Activated naive CD4-positive, alpha-beta T cell treated with anti-CD3 and anti-CD28 coated beads for 36 hours (primary cell): ENCODE results near the gene FOXP4. TPM values are rescaled to one million over a fixed set of nuclear protein-coding genes. Genes with fewer than 3 reads are reported as not detected.

Source experiments
- CTCF ChIA-PET: fragments of 350-600 bp; sonication (Branson Sonifier 250); formaldehyde crosslinking; loops from one replicate; lab custom pipeline; 2021; ENCODE audit warnings: antibody characterized with exemption; lab: Charles Lee
- DNase-seq: peaks from one replicate; pipeline ENCODE4 v3.0.0-alpha.2; 2020
- H3K27ac Mint-ChIP-seq: one replicate; pipeline ENCODE4 v1.8.0; 2021; ENCODE audit warnings: mild to moderate bottlenecking, mixed read lengths
- H3K27me3 Mint-ChIP-seq: one replicate; pipeline ENCODE4 v1.8.0; 2021; ENCODE audit warnings: low read depth, mixed read lengths
- H3K36me3 Mint-ChIP-seq: one replicate; pipeline ENCODE4 v1.8.0; 2021; ENCODE audit warnings: low read depth, mixed read lengths
- H3K4me1 Mint-ChIP-seq: one replicate; pipeline ENCODE4 v1.8.0; 2021; ENCODE audit warnings: low read depth, mixed read lengths
- H3K4me3 Mint-ChIP-seq: one replicate; pipeline ENCODE4 v1.8.0; 2021; ENCODE audit warnings: mild to moderate bottlenecking, moderate library complexity, mixed read lengths
- H3K9me3 Mint-ChIP-seq: one replicate; pipeline ENCODE4 v1.8.0; 2021; ENCODE audit warnings: mixed read lengths
- intact Hi-C: fragments of 100-400 bp; cut with micrococcal nuclease; formaldehyde crosslinking; loops from one replicate; pipeline ENCODE4 v1.15.1; 2023
- total RNA-seq, 2 experiments: library from RNA; stranded (reverse); gene quantifications; one replicate each; pipeline ENCODE4 v1.2.3, GENCODE V29; 2021

Gene FOXP4
- total RNA-seq, 2 experiments from 2014 or later, result 15.9 to 16.0 TPM

DNA sequence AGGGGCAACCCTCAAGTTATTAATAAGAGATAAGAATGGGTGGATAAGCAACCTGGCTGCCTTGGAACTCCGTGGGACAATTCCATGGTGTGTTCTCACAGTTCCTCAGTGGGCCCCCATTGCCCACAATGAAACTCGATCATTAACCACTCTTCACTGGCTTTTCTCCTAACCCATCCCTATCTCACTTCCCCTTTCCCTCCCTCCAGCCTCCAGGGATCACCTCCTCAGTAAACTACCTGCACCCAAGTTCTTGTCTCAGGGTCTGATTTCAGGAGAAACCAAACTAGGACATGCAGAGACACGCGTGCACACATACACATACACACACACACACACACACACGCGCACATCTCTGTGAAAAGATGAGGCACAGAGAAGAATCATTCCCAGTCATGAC, 37.7 kb upstream of the FOXP4 start:
- H3K4me3 Mint-ChIP-seq, result no peak overlapping the region
- CTCF ChIA-PET, result no interaction called here
- intact Hi-C loops, result no loop called here
- DNase-seq, result no peak
- H3K27me3 Mint-ChIP-seq, result peaks cover 30% of the 10 kb centered on the region
- no peak overlapping the region for H3K27ac Mint-ChIP-seq
- H3K4me1 Mint-ChIP-seq, result peaks cover 12% of the 10 kb centered on the region
- no peaks in the 10 kb centered on the region for H3K36me3 Mint-ChIP-seq
- H3K9me3 Mint-ChIP-seq, result no peaks in the 10 kb centered on the region

DNA sequence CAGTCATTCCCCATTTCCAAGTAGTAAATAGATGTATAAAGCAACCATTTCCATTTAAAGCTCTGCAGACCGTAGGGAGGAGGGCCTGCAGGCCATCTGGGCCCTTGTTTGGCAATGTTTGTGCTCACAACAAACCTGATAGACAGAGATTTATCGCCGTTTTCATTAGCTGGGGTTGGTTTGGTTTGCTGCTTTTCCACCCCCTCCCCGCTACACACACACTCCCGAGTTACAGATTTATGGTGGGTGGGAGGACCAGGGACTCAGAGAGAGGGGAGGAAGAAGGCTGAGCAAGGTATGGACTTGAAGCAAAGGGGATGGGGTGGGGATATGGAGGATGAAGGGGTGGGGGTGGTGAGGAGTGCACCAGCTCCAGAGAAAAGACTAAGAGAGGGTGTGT, 36.6 kb upstream of the FOXP4 start:
- Mint-ChIP-seq H3K4me1 (peaks cover 8% of the 10 kb centered on the region), H3K36me3 (no peaks in the 10 kb centered on the region), H3K9me3 (no peaks in the 10 kb centered on the region), H3K27ac (no peak overlapping the region), H3K27me3 (peaks cover 25% of the 10 kb centered on the region), H3K4me3 (no peak overlapping the region)
- intact Hi-C loops, result no loop called here
- DNase-seq, result no peak
- CTCF ChIA-PET, result no interaction called here

DNA sequence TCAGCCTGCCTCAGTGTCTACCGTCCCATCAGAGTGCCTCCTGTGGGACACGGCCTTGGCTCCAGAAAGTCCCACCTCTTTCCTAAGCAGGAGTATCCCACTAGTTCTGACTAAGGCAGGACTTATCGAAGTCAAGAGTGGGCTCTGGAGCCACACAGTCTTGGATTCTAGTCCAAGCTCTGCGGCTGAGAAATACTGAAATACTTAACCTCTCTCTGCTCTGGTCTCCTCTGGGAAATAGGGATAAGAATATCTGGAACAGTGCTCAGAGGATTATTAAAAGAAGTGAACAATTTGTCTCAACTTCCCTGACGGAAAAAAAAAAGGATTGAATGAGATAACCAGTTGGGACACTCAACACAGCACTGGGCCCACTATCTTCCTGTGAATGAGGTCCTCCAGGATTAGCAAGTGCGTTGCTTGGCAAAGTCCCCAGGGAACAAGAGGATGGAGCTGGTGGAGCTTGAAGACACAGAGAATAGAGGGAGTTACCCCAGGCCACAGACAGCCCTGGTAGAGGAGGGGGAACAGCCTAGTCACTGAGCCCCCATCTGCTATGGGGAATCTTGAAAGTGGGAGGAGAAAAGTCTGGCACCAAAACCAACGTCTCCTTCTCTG, 34.6 kb upstream of the FOXP4 start:
- CTCF ChIA-PET, result interaction anchor here (0.7 to 1.2 kb wide), 3 partner anchors 9 to 172 kb away, joined by 3 read pairs; no protein-coding TSS in a partner anchor
- no peak for DNase-seq
- H3K4me1 Mint-ChIP-seq, result no peaks in the 10 kb centered on the region
- peaks cover 7% of the 10 kb centered on the region for H3K27me3 Mint-ChIP-seq
- no peak overlapping the region for H3K4me3 Mint-ChIP-seq
- no peak overlapping the region for H3K27ac Mint-ChIP-seq
- no peaks in the 10 kb centered on the region for H3K36me3 Mint-ChIP-seq
- intact Hi-C loops, result no loop called here
- H3K9me3 Mint-ChIP-seq, result no peaks in the 10 kb centered on the region

DNA sequence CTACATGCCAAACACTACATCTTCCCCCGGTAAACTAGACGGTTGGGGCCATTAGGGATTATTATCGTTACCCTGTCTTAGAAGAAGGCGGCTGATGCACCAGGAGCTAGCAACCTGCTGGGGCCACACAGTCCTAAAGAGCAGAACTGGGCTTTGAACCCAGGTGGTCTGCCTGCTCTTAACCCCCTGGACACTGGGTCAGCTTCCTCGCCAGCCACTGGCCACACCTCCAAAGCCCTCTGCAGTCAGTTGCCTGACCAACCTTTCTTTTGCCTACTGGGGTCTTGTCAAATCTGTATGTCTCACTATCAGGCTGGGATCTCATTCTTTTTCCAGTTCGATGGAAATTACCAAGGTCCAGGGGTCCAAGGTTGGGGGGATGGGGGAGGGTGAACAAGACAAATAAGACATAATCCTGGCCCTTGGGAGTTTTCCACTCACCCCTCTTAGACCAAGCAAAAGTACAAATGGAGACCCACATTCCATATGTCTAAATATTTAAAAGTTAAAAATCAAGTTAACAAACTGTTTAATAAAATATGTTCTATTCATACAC, 34.0 kb upstream of the FOXP4 start:
- H3K27me3 Mint-ChIP-seq, result peaks cover 4% of the 10 kb centered on the region
- CTCF ChIA-PET, result interaction anchor here (0.7 kb wide), 1 partner anchor 171 kb away, joined by 3 read pairs; no protein-coding TSS in a partner anchor

DNA sequence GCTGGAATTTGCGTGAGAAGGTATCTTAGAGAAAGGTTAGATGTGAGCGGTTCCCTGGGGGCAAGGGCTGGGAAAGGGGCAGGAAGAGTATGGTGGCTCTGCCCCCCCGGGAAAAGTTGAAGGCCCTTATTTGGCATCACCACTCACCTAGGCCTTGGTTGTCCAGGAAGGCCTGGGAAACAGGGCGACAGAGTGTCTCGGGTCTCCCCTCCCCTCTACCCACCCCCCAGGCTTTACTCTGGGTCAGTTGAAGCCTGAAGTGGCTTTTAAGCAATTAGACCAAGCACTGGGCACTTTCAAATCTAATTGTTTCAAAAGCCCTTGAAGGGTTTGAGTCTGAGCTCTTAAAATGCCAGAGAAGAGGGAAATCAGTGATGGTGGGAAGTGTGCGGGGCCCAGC, 30.2 kb upstream of the FOXP4 start:
- Mint-ChIP-seq H3K4me1 (no peaks in the 10 kb centered on the region), H3K9me3 (no peaks in the 10 kb centered on the region), H3K36me3 (no peaks in the 10 kb centered on the region), H3K27ac (no peak overlapping the region), H3K27me3 (no peaks in the 10 kb centered on the region), H3K4me3 (no peak overlapping the region)
- CTCF ChIA-PET, result no interaction called here
- no peak for DNase-seq
- intact Hi-C loops, result no loop called here

More for the DNA sequence above, 34.0 kb upstream of the FOXP4 start:
- Mint-ChIP-seq H3K27ac (no peak overlapping the region), H3K36me3 (no peaks in the 10 kb centered on the region), H3K9me3 (no peaks in the 10 kb centered on the region), H3K4me3 (no peak overlapping the region), H3K4me1 (no peaks in the 10 kb centered on the region)
- intact Hi-C loops, result no loop called here
- DNase-seq, result no peak

DNA sequence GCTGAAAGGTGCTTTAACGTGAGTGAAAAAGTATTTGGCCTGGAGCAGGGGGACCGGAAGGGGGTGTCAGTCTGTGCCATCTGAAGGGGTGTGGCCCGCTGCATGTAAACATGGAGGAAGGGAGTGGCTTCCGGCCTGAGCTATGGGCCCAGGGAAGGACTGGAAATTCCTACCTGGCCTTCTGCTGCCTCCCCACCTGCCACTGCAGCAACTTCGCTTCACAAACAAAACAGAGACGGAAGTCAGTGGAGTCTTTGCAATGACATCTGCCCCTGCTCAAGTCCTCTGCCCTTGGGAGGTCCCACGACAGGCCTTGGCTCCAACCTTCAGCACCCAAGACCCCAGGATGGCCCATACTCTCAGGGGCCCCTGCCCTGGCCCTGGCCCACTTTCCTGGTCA, 28.1 kb upstream of the FOXP4 start:
- no peaks in the 10 kb centered on the region for H3K9me3 Mint-ChIP-seq
- H3K4me1 Mint-ChIP-seq, result no peaks in the 10 kb centered on the region
- no peak for DNase-seq
- H3K27me3 Mint-ChIP-seq, result peaks cover 1% of the 10 kb centered on the region
- H3K36me3 Mint-ChIP-seq, result no peaks in the 10 kb centered on the region
- intact Hi-C loops, result no loop called here
- H3K4me3 Mint-ChIP-seq, result no peak overlapping the region
- H3K27ac Mint-ChIP-seq, result no peak overlapping the region
- CTCF ChIA-PET, result interaction anchor here (0.8 kb wide), 1 partner anchor 11 kb away, joined by 3 read pairs; no protein-coding TSS in a partner anchor

DNA sequence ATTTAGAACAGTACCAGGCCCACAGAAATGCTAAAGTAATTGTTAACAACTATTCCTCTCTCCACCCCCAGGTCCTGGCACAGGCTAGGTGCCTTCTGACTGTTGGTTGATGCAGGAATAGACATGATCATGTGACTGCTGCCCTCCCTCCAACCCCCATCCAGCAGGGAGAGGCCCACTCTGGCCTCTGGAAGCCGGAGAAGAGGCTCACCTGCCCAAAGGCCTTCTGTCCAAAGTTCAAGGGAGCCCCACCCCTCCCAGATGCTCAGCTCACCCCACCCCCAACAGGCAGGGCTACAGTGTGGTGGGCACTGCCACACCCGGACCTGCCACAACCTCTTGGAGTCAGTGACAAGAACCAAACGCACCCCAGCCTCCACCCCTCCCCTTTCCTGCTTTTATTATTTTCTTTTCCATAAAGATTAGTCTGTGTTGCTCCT, 26.9 kb upstream of the FOXP4 start:
- peaks cover 1% of the 10 kb centered on the region for H3K27me3 Mint-ChIP-seq
- intact Hi-C loops, result no loop called here
- H3K9me3 Mint-ChIP-seq, result no peaks in the 10 kb centered on the region
- no peak overlapping the region for H3K27ac Mint-ChIP-seq
- no peak for DNase-seq
- H3K4me3 Mint-ChIP-seq, result no peak overlapping the region
- CTCF ChIA-PET, result no interaction called here
- no peaks in the 10 kb centered on the region for H3K4me1 Mint-ChIP-seq
- no peaks in the 10 kb centered on the region for H3K36me3 Mint-ChIP-seq

DNA sequence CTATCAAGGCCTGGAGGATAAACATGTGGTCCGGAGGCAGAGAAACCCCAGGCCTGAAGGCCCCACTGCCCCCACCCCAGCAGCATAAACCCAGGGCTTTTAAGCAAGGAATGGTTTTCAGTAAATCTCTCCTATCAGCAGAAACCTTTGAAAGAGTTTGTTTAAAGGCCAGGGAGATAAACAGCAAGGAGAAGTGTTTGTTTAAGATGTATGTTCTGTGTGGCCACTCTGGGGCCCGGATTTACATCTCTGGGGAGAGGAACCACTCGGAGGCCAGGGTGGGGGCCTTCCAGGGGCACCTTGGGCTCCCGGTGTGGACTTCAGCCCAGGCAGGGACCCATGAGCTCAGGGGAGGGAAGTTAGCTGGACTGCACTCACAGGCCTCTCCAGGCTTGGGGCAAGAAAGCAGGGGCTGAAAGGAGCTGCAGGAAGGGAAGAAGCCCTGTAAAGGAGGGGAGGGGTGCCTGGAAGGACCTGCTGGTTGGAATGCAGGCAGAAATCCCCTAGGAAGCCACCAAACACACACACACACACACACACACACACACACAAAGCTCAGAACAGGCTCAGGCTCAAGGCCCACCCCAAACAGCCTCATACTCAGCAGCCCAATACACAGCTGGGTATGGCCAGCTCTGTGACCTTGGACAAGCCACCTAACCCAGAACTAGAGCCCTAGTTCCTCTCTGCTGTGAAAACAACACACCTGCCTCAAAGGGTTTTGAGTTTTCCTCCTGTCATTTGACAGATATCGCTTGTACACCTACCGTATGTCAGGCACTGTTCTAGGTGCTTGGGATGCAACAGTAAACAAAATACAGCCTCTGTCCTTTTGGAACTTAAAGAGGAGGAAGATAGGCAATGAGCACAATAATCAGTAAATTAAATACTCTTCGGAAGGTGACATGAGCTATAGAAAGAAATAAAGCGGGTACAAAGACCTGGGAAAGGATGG, 26.2 kb upstream of the FOXP4 start:
- CTCF ChIA-PET, result interaction anchor here (1.0 kb wide), 1 partner anchor 9 kb away, joined by 3 read pairs; no protein-coding TSS in a partner anchor
- H3K27ac Mint-ChIP-seq, result no peak overlapping the region
- DNase-seq, result no peak

DNA sequence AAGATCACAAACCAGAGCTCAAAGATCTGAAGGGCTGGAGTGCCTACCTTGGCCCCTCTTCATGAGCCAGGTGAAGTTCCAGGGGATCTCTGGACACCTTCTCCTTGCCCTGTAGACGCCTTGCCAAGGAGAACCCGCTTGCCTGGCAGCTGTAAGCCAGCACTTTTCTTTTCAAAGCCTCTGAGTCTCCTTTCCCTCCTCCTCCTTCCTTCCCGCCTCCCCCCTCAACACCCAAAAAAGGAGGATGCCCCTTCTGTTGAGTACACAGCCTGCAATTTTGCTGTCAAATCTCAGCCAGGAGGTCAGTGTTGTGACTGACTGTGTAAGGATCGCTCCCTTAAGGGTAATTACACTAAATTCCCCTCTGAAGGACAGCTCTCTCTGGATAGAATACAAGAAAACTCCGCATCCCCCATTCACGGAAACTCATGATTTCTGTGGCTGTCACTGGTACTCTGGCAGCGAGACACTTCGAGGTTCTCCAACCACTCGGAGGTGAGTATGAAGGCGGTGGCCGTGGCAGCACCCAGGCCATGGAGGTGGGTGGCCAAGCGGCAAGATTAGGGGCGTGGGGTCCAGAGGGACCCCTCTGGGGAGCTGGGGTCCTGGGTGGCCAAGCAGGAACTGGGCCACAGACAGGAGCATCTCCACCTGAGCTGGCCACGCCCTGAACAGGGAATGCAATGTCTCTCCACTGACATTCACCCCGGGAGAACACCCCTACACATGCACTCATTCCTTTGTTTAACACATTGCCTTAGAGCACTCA, 23.2 kb upstream of the FOXP4 start:
- no peak for DNase-seq
- intact Hi-C loops, result no loop called here
- Mint-ChIP-seq H3K4me1 (no peaks in the 10 kb centered on the region), H3K36me3 (no peaks in the 10 kb centered on the region), H3K4me3 (no peak overlapping the region), H3K27me3 (peaks cover 1% of the 10 kb centered on the region), H3K27ac (no peak overlapping the region), H3K9me3 (no peaks in the 10 kb centered on the region)
- CTCF ChIA-PET, result no interaction called here

More for the DNA sequence above, 26.2 kb upstream of the FOXP4 start:
- intact Hi-C loops, result no loop called here
- Mint-ChIP-seq H3K27me3 (peaks cover 1% of the 10 kb centered on the region), H3K9me3 (no peaks in the 10 kb centered on the region), H3K36me3 (no peaks in the 10 kb centered on the region), H3K4me3 (no peak overlapping the region), H3K4me1 (no peaks in the 10 kb centered on the region)

DNA sequence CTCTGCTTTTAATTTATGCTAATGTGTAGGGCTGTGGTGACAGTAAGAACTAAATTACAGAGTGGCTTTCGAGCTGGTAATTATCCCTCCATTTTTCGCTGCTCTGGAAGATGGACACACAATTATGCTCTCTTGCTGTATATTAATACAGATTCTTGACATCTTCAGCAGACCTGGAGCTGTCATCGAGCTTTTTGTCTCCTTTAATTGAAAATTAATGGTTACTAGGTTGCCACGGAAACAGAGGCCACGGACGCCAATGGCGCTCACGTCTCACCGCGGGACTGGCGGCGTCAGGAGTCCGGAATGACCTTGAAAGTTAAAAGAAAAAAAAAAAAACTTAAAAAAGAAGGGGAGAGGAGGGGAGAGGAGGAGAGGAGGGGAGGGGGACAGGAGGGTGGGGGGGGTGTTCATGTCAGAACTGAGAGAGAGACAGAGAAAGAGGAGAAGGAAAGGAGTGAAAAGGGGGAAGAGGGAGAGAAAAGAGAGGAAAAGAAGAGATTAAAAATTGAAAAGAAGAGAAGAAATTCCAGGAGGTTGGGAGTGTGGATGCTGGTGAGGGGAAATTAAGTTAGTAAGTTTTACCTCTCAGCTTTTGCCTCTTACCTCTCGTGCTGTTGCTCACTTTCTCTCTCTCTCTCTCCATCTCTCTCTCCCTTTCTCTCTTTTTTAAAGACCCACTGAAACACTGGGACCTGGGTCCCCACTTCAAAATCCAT, 22.1 kb upstream of the FOXP4 start:
- H3K4me3 Mint-ChIP-seq, result no peak overlapping the region
- DNase-seq, result no peak
- CTCF ChIA-PET, result no interaction called here
- intact Hi-C loops, result no loop called here
- H3K36me3 Mint-ChIP-seq, result no peaks in the 10 kb centered on the region
- peaks cover 6% of the 10 kb centered on the region for H3K27me3 Mint-ChIP-seq
- H3K27ac Mint-ChIP-seq, result no peak overlapping the region
- H3K4me1 Mint-ChIP-seq, result no peaks in the 10 kb centered on the region
- no peaks in the 10 kb centered on the region for H3K9me3 Mint-ChIP-seq

DNA sequence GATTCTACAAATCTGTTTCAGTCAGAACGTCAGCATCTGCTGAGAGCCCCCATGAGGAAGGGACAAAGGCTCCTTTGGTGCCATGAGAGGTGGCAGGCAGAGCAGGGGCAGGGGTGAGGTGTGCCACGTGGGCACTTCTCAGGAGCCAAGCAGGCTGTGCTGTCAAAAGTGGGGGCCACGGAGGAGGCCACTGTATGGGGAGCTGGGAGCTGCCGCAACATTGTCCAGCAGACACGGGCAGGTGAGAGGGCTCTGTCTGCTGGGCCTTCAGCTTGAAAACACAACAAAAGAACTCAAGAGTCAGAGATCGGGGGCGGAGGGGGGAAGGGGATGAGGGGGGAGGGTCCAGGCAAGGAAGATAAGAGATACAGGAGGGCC, 21.6 kb upstream of the FOXP4 start:
- DNase-seq, result no peak
- Mint-ChIP-seq H3K9me3 (no peaks in the 10 kb centered on the region), H3K27ac (no peak overlapping the region), H3K27me3 (peaks cover 6% of the 10 kb centered on the region), H3K4me1 (no peaks in the 10 kb centered on the region), H3K36me3 (no peaks in the 10 kb centered on the region), H3K4me3 (no peak overlapping the region)
- intact Hi-C loops, result no loop called here
- CTCF ChIA-PET, result no interaction called here
